HEK293 (cell line): ENCODE measurements around the gene CRYBA2.

Experiments used
- BCL11A ChIP-seq: fragments of 450-650 bp; formaldehyde crosslinking; IDR thresholded peaks from 2 replicates; pipeline ENCODE4 v1.5.1; 2016; ENCODE audit warnings: low read depth, missing biosample characterization, missing genetic modification characterization
- BCL11B ChIP-seq: fragments of 450-650 bp; formaldehyde crosslinking; IDR thresholded peaks from 2 replicates; pipeline ENCODE4 v1.5.1; 2016; ENCODE audit warnings: low read depth, missing biosample characterization, missing genetic modification characterization
- EGR2 ChIP-seq: fragments of 450-650 bp; formaldehyde crosslinking; IDR thresholded peaks from 2 replicates; pipeline ENCODE4 v1.5.1; 2016; ENCODE audit warnings: low read depth, missing biosample characterization, missing genetic modification characterization
- GLI2 ChIP-seq: fragments of 450-650 bp; formaldehyde crosslinking; IDR thresholded peaks from 2 replicates; pipeline ENCODE4; 2017; ENCODE audit warnings: missing biosample characterization, missing genetic modification characterization, low read depth, borderline replicate concordance
- GLIS2 ChIP-seq: fragments of 450-650 bp; formaldehyde crosslinking; IDR thresholded peaks from 2 replicates; pipeline ENCODE4 v1.5.1; 2016; ENCODE audit warnings: missing biosample characterization, missing genetic modification characterization
- KLF17 ChIP-seq: fragments of 450-650 bp; formaldehyde crosslinking; IDR thresholded peaks from 2 replicates; pipeline ENCODE4 v1.5.1; 2016; ENCODE audit warnings: missing biosample characterization, missing genetic modification characterization
- PRDM10 ChIP-seq: fragments of 450-650 bp; formaldehyde crosslinking; IDR thresholded peaks from 2 replicates; pipeline ENCODE4 v1.5.1; 2016; ENCODE audit warnings: missing biosample characterization, missing genetic modification characterization
- REST ChIP-seq: fragments of 450-650 bp; formaldehyde crosslinking; IDR thresholded peaks from 2 replicates; pipeline ENCODE4 v1.5.1; 2016; ENCODE audit warnings: missing biosample characterization, missing genetic modification characterization
- ZBTB20 ChIP-seq: fragments of 450-650 bp; formaldehyde crosslinking; IDR thresholded peaks from 2 replicates; pipeline ENCODE4 v1.5.1; 2016; ENCODE audit warnings: missing biosample characterization, missing genetic modification characterization
- ZBTB21 ChIP-seq: fragments of 450-650 bp; formaldehyde crosslinking; IDR thresholded peaks from 2 replicates; pipeline ENCODE4 v1.5.1; 2017; ENCODE audit warnings: missing biosample characterization, missing genetic modification characterization
- ZBTB7A ChIP-seq: fragments of 450-650 bp; formaldehyde crosslinking; IDR thresholded peaks from 2 replicates; pipeline ENCODE4 v1.5.1; 2016; ENCODE audit warnings: low read depth, missing biosample characterization, missing genetic modification characterization
- ZFHX2 ChIP-seq: fragments of 450-650 bp; formaldehyde crosslinking; conservative IDR thresholded peaks from 2 replicates; pipeline ENCODE4 v1.5.1; 2016; ENCODE audit warnings: missing biosample characterization, missing genetic modification characterization
- ZNF121 ChIP-seq: fragments of 450-650 bp; formaldehyde crosslinking; IDR thresholded peaks from 2 replicates; pipeline ENCODE4 v1.5.1; 2016; ENCODE audit warnings: missing biosample characterization, missing genetic modification characterization
- ZNF133 ChIP-seq: fragments of 450-650 bp; formaldehyde crosslinking; IDR thresholded peaks from 2 replicates; pipeline ENCODE4 v1.5.1; 2016; ENCODE audit warnings: missing biosample characterization, missing genetic modification characterization
- ZNF155 ChIP-seq: fragments of 450-650 bp; formaldehyde crosslinking; IDR thresholded peaks from 2 replicates; pipeline ENCODE4 v1.5.1; 2016; ENCODE audit warnings: missing biosample characterization, missing genetic modification characterization
- ZNF280C ChIP-seq: fragments of 450-650 bp; formaldehyde crosslinking; IDR thresholded peaks from 2 replicates; pipeline ENCODE4 v1.5.1; 2016; ENCODE audit warnings: missing biosample characterization, missing genetic modification characterization
- ZNF335 ChIP-seq: fragments of 450-650 bp; formaldehyde crosslinking; conservative IDR thresholded peaks from 2 replicates; pipeline ENCODE4 v1.5.1; 2016; ENCODE audit warnings: missing biosample characterization, missing genetic modification characterization
- ZNF37A ChIP-seq: fragments of 450-650 bp; IDR thresholded peaks from 2 replicates; pipeline ENCODE4 v1.5.1; 2018; ENCODE audit warnings: missing biosample characterization, missing genetic modification characterization
- ZNF488 ChIP-seq: fragments of 450-650 bp; formaldehyde crosslinking; IDR thresholded peaks from 2 replicates; pipeline ENCODE4 v1.5.1; 2016; ENCODE audit warnings: missing biosample characterization, missing genetic modification characterization
- ZNF501 ChIP-seq: fragments of 450-650 bp; formaldehyde crosslinking; IDR thresholded peaks from 2 replicates; pipeline ENCODE4 v1.5.1; 2016; ENCODE audit warnings: missing biosample characterization, missing genetic modification characterization
- ZNF510 ChIP-seq: fragments of 450-650 bp; formaldehyde crosslinking; IDR thresholded peaks from 2 replicates; pipeline ENCODE4 v1.5.1; 2018; ENCODE audit warnings: mild to moderate bottlenecking, missing genetic modification characterization, missing biosample characterization; ENCODE audit not compliant: insufficient replicate concordance
- ZNF514 ChIP-seq: fragments of 450-650 bp; formaldehyde crosslinking; IDR thresholded peaks from 2 replicates; pipeline ENCODE4 v1.5.1; 2016; ENCODE audit warnings: missing biosample characterization, missing genetic modification characterization
- ZNF626 ChIP-seq: fragments of 450-650 bp; sonication (Bioruptor Pico); formaldehyde crosslinking; IDR thresholded peaks from 2 replicates; pipeline ENCODE4 v1.5.1; 2018; ENCODE audit warnings: missing biosample characterization, missing genetic modification characterization, inconsistent platforms
- ZNF677 ChIP-seq: fragments of 450-650 bp; IDR thresholded peaks from 2 replicates; pipeline ENCODE4 v1.5.0; 2018; ENCODE audit warnings: missing biosample characterization, mild to moderate bottlenecking, missing genetic modification characterization, moderate library complexity
- ZNF692 ChIP-seq: fragments of 450-650 bp; formaldehyde crosslinking; IDR thresholded peaks from 2 replicates; pipeline ENCODE4 v1.5.1; 2016; ENCODE audit warnings: missing biosample characterization, missing genetic modification characterization
- ZNF768 ChIP-seq: fragments of 450-650 bp; formaldehyde crosslinking; IDR thresholded peaks from 2 replicates; pipeline ENCODE4 v1.5.1; 2018; ENCODE audit warnings: missing biosample characterization, mild to moderate bottlenecking, missing genetic modification characterization

CRYBA2 gene

GRCh38 chr2:218995972-218996711 lies 2.9 kb upstream of the CRYBA2 start (continued):
- TF ChIP-seq ZNF692 (tag by site-specific recombination) (peak; percentile 58; the same call in 1 of the 2 replicates), BCL11A (peak; percentile 23; the same call in 1 of the 2 replicates), ZNF121 (tag by site-specific recombination) (no peak), BCL11B (0 out of 2 replicates have a peak, but pooled peaks have one; percentile 36), EGR2 (no peak), ZNF155 (tag by site-specific recombination) (no peak), ZBTB21 (tag by site-specific recombination) (0 out of 2 replicates have a peak, but pooled peaks have one; percentile 19), ZNF488 (tag by site-specific recombination) (no peak), ZNF677 (no peak), REST (tag by site-specific recombination) (0 out of 2 replicates have a peak, but pooled peaks have one; percentile 19), PRDM10 (tag by site-specific recombination) (peak; percentile 23; the same call in 1 of the 2 replicates), GLI2 (tag by site-specific recombination) (no peak), ZNF626 (no peak), ZNF514 (tag by site-specific recombination) (no peak), ZNF133 (tag by site-specific recombination) (no peak), ZNF37A (no peak), ZNF335 (peak; percentile 67), ZBTB20 (tag by site-specific recombination) (0 out of 2 replicates have a peak, but pooled peaks have one; percentile 14), ZNF510 (tag by site-specific recombination) (no peak), GLIS2 (peak; percentile 32; the same call in 1 of the 2 replicates), KLF17 (tag by site-specific recombination) (0 out of 2 replicates have a peak, but pooled peaks have one; percentile 16), ZFHX2 (peak; percentile 46; the same call in 1 of the 2 replicates), ZNF501 (tag by site-specific recombination) (0 out of 2 replicates have a peak, but pooled peaks have one; percentile 65), ZNF768 (tag by site-specific recombination) (no peak), ZBTB7A (tag by site-specific recombination) (no peak), ZNF280C (tag by site-specific recombination) (no peak)
